ENCODE results near the gene USP46.
A peak's percentile ranks its signal among the peaks of the same experiment; 100 is the strongest.

Gene USP46

GRCh38 chr4:52617336-52618020, 41.6 kb downstream of the USP46 start:
- DNase-seq = no peak

- DNase-seq = no peak
These were observed 44.9 kb downstream of the USP46 start for GRCh38 chr4:52614241-52614640.

GRCh38 chr4:52612341-52612740, 46.8 kb downstream of the USP46 start:
- no peak for DNase-seq

- no peak for DNase-seq
These were observed 48.0 kb downstream of the USP46 start for GRCh38 chr4:52611030-52611555.

GRCh38 chr4:52606726-52607125, 52.4 kb downstream of the USP46 start:
- no peak for DNase-seq

- no peak for DNase-seq
These were observed 53.1 kb downstream of the USP46 start for GRCh38 chr4:52606040-52606439.

GRCh38 chr4:52604215-52604614, 54.9 kb downstream of the USP46 start:
- no peak for DNase-seq

GRCh38 chr4:52600275-52600674, 58.8 kb downstream of the USP46 start:
- DNase-seq = no peak

- no peak for DNase-seq
These were observed 64.1 kb downstream of the USP46 start for GRCh38 chr4:52595001-52595400.

GRCh38 chr4:52592287-52592686, 66.8 kb downstream of the USP46 start:
- DNase-seq = no peak

- peak; percentile 34 to 42 for DNase-seq
These were observed 70.1 kb downstream of the USP46 start for GRCh38 chr4:52588771-52589591.

- peak in 1 of 2 experiments; percentile 7 for DNase-seq
These were observed 71.0 kb downstream of the USP46 start for GRCh38 chr4:52588097-52588496.

GRCh38 chr4:52586069-52586468, 73.0 kb downstream of the USP46 start:
- no peak for DNase-seq

GRCh38 chr4:52585379-52585778, 73.7 kb downstream of the USP46 start:
- DNase-seq = no peak

- no peak for DNase-seq
These were observed 79.4 kb downstream of the USP46 start for GRCh38 chr4:52579602-52580272.

GRCh38 chr4:52578951-52579350, 80.2 kb downstream of the USP46 start:
- DNase-seq = no peak

GRCh38 chr4:52577624-52577962, 81.5 kb downstream of the USP46 start:
- DNase-seq = no peak

GRCh38 chr4:52576961-52577623, 82.0 kb downstream of the USP46 start:
- DNase-seq = no peak

- DNase-seq = no peak
These were observed 82.8 kb downstream of the USP46 start for GRCh38 chr4:52576326-52576725.

- DNase-seq = no peak
These were observed 83.7 kb downstream of the USP46 start for GRCh38 chr4:52575406-52575805.

GRCh38 chr4:52574036-52574435, 85.1 kb downstream of the USP46 start:
- DNase-seq = no peak

GRCh38 chr4:52573551-52573950, 85.5 kb downstream of the USP46 start:
- no peak for DNase-seq

GRCh38 chr4:52572936-52573485, 86.1 kb downstream of the USP46 start:
- no peak for DNase-seq
